GM12878 (cell line): ENCODE measurements around the gene PLCB2. TPM values are rescaled to one million over a fixed set of nuclear protein-coding genes. Genes with fewer than 3 reads are reported as not detected.

Source experiments
- ATAC-seq: fragments of 200-7000 bp; cut with Tn5 transposase; 3 replicates; pipeline ENCODE4 v1.9.1; 2020; ENCODE audit warnings: mild to moderate bottlenecking, moderate library complexity
- BruUV-seq: library from RNA; stranded (reverse); fragments of 400-500 nt; replicated peaks from 2 replicates; lab custom pipeline; 2021; lab: Mats Ljungman, UMichigan
- CTCF ChIA-PET: fragments of 300-600 bp; sonication (Branson Sonifier 250); formaldehyde crosslinking; extraction: SDS; loops from one replicate; lab custom pipeline; 2021; ENCODE audit warnings: inconsistent platforms; lab: Yijun Ruan, JAX
- POLR2A ChIA-PET: fragments of 350-600 bp; formaldehyde crosslinking; extraction: SDS; loops from one replicate; lab custom pipeline; 2021; ENCODE audit warnings: inconsistent platforms; lab: Charles Lee
- RAD21 ChIA-PET: fragments of 300-600 bp; sonication (Branson Sonifier 250); formaldehyde crosslinking; loops from one replicate; lab custom pipeline; 2023; ENCODE audit warnings: antibody characterized with exemption; ENCODE audit not compliant: unreplicated experiment; lab: Charles Lee
- SMC1A ChIA-PET: fragments of 300-600 bp; sonication (Branson Sonifier 250); formaldehyde crosslinking; loops from one replicate; lab custom pipeline; 2023; ENCODE audit not compliant: unreplicated experiment, uncharacterized antibody; lab: Charles Lee
- DNase-seq: peaks from one replicate; pipeline ENCODE4 v3.0.0-alpha.2; 2011; ENCODE audit warnings: low read depth, low spot score
- FAIRE-seq: peaks from 3 replicates; lab custom pipeline; 2011; peaks lifted over from hg19 to GRCh38; lab: Jason Lieb, UNC
- H2AFZ ChIP-seq: 2 replicates; pipeline ENCODE4 v1.6.0; 2011; ENCODE audit warnings: low read depth, low read length, control low read depth; ENCODE audit not compliant: control insufficient read depth
- H3K27ac ChIP-seq: 2 replicates; pipeline ENCODE4 v1.5.1; 2011; ENCODE audit warnings: control low read depth; ENCODE audit not compliant: control insufficient read depth, insufficient read depth
- H3K27me3 ChIP-seq, 2 experiments: replicated peaks in 1 of 2; 2 replicates each; pipeline versions ENCODE4 v1.6.0 to v1.6.1; 2011; ENCODE audit warnings: low read length in 1 of 2; ENCODE audit not compliant: control insufficient read depth in 2 of 2, insufficient read depth in 2 of 2
- H3K36me3 ChIP-seq, 2 experiments: 2 replicates each; pipeline ENCODE4 v1.5.1; 2011; ENCODE audit warnings: low read length in 1 of 2; ENCODE audit not compliant: control insufficient read depth in 2 of 2, insufficient read depth in 2 of 2
- H3K4me1 ChIP-seq: 2 replicates; pipeline ENCODE4 v1.6.1; 2011; ENCODE audit warnings: mild to moderate bottlenecking, low read length, moderate library complexity, mixed read lengths; ENCODE audit not compliant: control insufficient read depth, insufficient read depth
- H3K4me2 ChIP-seq: 2 replicates; pipeline ENCODE4 v1.6.0; 2011; ENCODE audit warnings: control low read depth; ENCODE audit not compliant: control insufficient read depth, insufficient read depth
- H3K4me3 ChIP-seq: fragments of 200-600 bp; sonication (generic); 2 replicates; pipeline ENCODE4 v1.5.1; 2016
- H3K79me2 ChIP-seq: 2 replicates; pipeline ENCODE4 v1.6.0; 2011; ENCODE audit warnings: low read length; ENCODE audit not compliant: control insufficient read depth, insufficient read depth
- H3K9ac ChIP-seq: 2 replicates; pipeline ENCODE4 v1.8.0; 2011; ENCODE audit warnings: low read length, control low read depth, mixed read lengths; ENCODE audit not compliant: control insufficient read depth, insufficient read depth
- H3K9me3 ChIP-seq: replicated peaks from 3 replicates; pipeline ENCODE4 v1.5.1; 2011; ENCODE audit warnings: mild to moderate bottlenecking, low read length; ENCODE audit not compliant: control insufficient read depth, insufficient read depth
- H4K20me1 ChIP-seq: 2 replicates; pipeline ENCODE4 v1.6.0; 2011; ENCODE audit not compliant: control insufficient read depth, insufficient read depth
- BCL11A ChIP-seq: IDR thresholded peaks from 2 replicates; pipeline ENCODE4 v1.6.1; 2011; ENCODE audit warnings: low read depth, low read length
- CBFB ChIP-seq: IDR thresholded peaks from 2 replicates; pipeline ENCODE4 v1.6.1; 2016; ENCODE audit warnings: antibody characterized with exemption, low read depth
- ESRRA ChIP-seq: IDR thresholded peaks from 2 replicates; pipeline ENCODE4 v1.6.1; 2012; ENCODE audit warnings: mild to moderate bottlenecking, low read length, improper control_type of control experiment
- IRF4 ChIP-seq: IDR thresholded peaks from 2 replicates; pipeline ENCODE4 v1.6.1; 2011; ENCODE audit warnings: low read depth, low read length
- IRF5 ChIP-seq: fragments of 450-650 bp; IDR thresholded peaks from 2 replicates; pipeline ENCODE4 v1.6.1; 2017; ENCODE audit warnings: borderline replicate concordance
- JUND ChIP-seq: IDR thresholded peaks from 2 replicates; pipeline ENCODE4 v1.6.1; 2012; ENCODE audit warnings: low read depth, mild to moderate bottlenecking, low read length, improper control_type of control experiment, moderate library complexity
- MTA3 ChIP-seq: IDR thresholded peaks from 2 replicates; pipeline ENCODE4 v1.6.1; 2012; ENCODE audit warnings: low read length, inconsistent platforms, borderline replicate concordance
- NFXL1 ChIP-seq: fragments of 450-650 bp; IDR thresholded peaks from 2 replicates; pipeline ENCODE4 v1.6.1; 2017; ENCODE audit warnings: antibody characterized with exemption, mild to moderate bottlenecking, borderline replicate concordance
- NFYA ChIP-seq: IDR thresholded peaks from 2 replicates; pipeline ENCODE4 v1.6.1; 2011; ENCODE audit warnings: low read depth, mild to moderate bottlenecking, low read length, improper control_type of control experiment, borderline replicate concordance
- NKRF ChIP-seq: fragments of 450-650 bp; conservative IDR thresholded peaks from 2 replicates; pipeline ENCODE4 v1.6.1; 2017; ENCODE audit warnings: mild to moderate bottlenecking, moderate library complexity
- NR2C2 ChIP-seq: IDR thresholded peaks from 2 replicates; pipeline ENCODE4 v1.6.1; 2011; ENCODE audit warnings: borderline replicate concordance, low read depth; ENCODE audit not compliant: control insufficient read depth, insufficient read length
- RB1 ChIP-seq: fragments of 450-650 bp; formaldehyde crosslinking; IDR thresholded peaks from 2 replicates; pipeline ENCODE4 v1.6.1; 2017; ENCODE audit warnings: mild to moderate bottlenecking, borderline replicate concordance
- RCOR1 ChIP-seq: conservative IDR thresholded peaks from 2 replicates; pipeline ENCODE4 v1.6.1; 2012; ENCODE audit warnings: low read depth, low read length, improper control_type of control experiment
- SKIL ChIP-seq: fragments of 450-650 bp; IDR thresholded peaks from 2 replicates; pipeline ENCODE4 v1.6.1; 2017; ENCODE audit warnings: mild to moderate bottlenecking, low read depth, inconsistent platforms; ENCODE audit not compliant: poor library complexity, severe bottlenecking
- TAF1 ChIP-seq: IDR thresholded peaks from 2 replicates; pipeline ENCODE4 v1.6.1; 2011; ENCODE audit warnings: mild to moderate bottlenecking, low read depth, low read length, borderline replicate concordance
- YY1 ChIP-seq: IDR thresholded peaks from 2 replicates; pipeline ENCODE4 v1.6.1; 2011; ENCODE audit warnings: low read depth, mild to moderate bottlenecking, low read length
- WGBS: methylation state at CpG from one replicate; pipeline ENCODE4 v1.1.6; 2016; ENCODE audit warnings: low lambda C conversion rate; ENCODE audit not compliant: insufficient replicate concordance, insufficient coverage; ENCODE audit errors: missing lambda C conversion rate; 5-methylcytosine and 5-hydroxymethylcytosine counted together
- in situ Hi-C: fragments of 300-500 bp; cut with MboI; formaldehyde crosslinking; loops from 9 replicates; pipeline ENCODE4 v1.14.3; 2018; ENCODE audit warnings: mixed read lengths
- intact Hi-C: fragments of 100-400 bp; cut with micrococcal nuclease; formaldehyde crosslinking; loops from one replicate; pipeline ENCODE4 v1.14.2; 2022; ENCODE audit not compliant: unreplicated experiment
- polyA plus RNA-seq, 11 experiments: library from polyadenylated mRNA; depleted of rRNA in 4 of 11; unstranded in 6 of 11; stranded (reverse) in 5 of 11; fragments of >200 nt; fragmentation: Nextera tagmentation in 4 of 11; fragmentation: Illumina TruSeq in 1 of 11; extraction: Ambion mirVana in 4 of 11; extraction: Trizol in 1 of 11; gene quantifications; 1 replicate in 1 of 11; 2 replicates in 10 of 11; pipeline versions ENCODE4 v1.2.1 to v1.2.3, GENCODE V29; 2011 to 2016; ENCODE audit warnings: inconsistent platforms in 2 of 11, missing spikeins in 2 of 11, low read depth in 1 of 11
- total RNA-seq, 4 experiments: library from RNA; depleted of rRNA in 3 of 4; stranded (reverse); fragments of >200 nt in 3 of 4; fragmentation: Illumina TruSeq in 1 of 4; extraction: Trizol in 1 of 4; gene quantifications; 2 replicates each; pipeline versions ENCODE4 v1.2.1 to v1.2.3, GENCODE V29; 2013 to 2021

Gene PLCB2
- total and polyA plus RNA-seq, 10 of the 15 experiments (the other 5 are each of a cell fraction or from before 2014, with no cell fraction given): 1.2 to 39.4 (median 10.7) TPM

- in situ Hi-C loops (loop anchor here (5.0 kb wide), 1 partner anchor 49 kb away; the partner anchor contains the start of gene PLCB2), intact Hi-C loops (no loop called here)
- Histone ChIP-seq H4K20me1 (no peaks in the 10 kb centered on the region), H3K27me3 (peaks cover 0 to 6% of the 10 kb centered on the region in 2 experiments; a peak in 3 of 4 replicates), H3K36me3 (no peaks in the 10 kb centered on the region), H3K9ac (no peak overlapping the region), H3K9me3 (no peaks in the 10 kb centered on the region), H3K4me3 (no peak overlapping the region), H3K27ac (no peak overlapping the region), H3K4me1 (peaks cover 5% of the 10 kb centered on the region; the same call in 1 of the 2 replicates), H3K79me2 (no peaks in the 10 kb centered on the region), H2AFZ (no peak overlapping the region), H3K4me2 (no peak overlapping the region)
- ChIA-PET SMC1A (no interaction called here), POLR2A (no interaction called here), RAD21 (interaction anchor here (1.4 kb wide), 1 partner anchor 77 kb away, joined by 4 read pairs; no protein-coding TSS in a partner anchor), CTCF (interaction anchor here (0.7 to 1.9 kb wide), 4 partner anchors 12 to 139 kb away, joined by 3 to 7 read pairs (median 4); no protein-coding TSS in a partner anchor)
- WGBS: 30% methylated on average over 4 of the region's 5 CpGs
- ATAC-seq (no peak), FAIRE-seq (no peak), DNase-seq (no peak)
- no TSS peak for BruUV-seq
- no peak for TF ChIP-seq CBFB
- TF ChIP-seq RCOR1: no peak
- TF ChIP-seq BCL11A: no peak
- TF ChIP-seq ESRRA: no peak
- TF ChIP-seq SKIL: no peak
- TF ChIP-seq NFYA: no peak
- TF ChIP-seq JUND: no peak
- TF ChIP-seq MTA3: no peak
- TF ChIP-seq IRF4: no peak
- TF ChIP-seq TAF1: no peak
- TF ChIP-seq YY1: no peak
- TF ChIP-seq NKRF: no peak
- no peak for TF ChIP-seq NFXL1
- no peak for TF ChIP-seq NR2C2
- TF ChIP-seq RB1: no peak
- no peak for TF ChIP-seq IRF5
Observed at GRCh38 chr15:40355976-40356585, 48.3 kb upstream of the PLCB2 start.
